Mucosa of rectum (tissue), 2 donors: Measurements from ENCODE around the gene NXF1.

Experiments used
- H3K27ac ChIP-seq, 2 donors: one replicate each; pipeline ENCODE4 v1.7.0; 2013; ENCODE audit warnings: inconsistent platforms in 2 of 2, low read depth in 2 of 2, low read length in 2 of 2
- H3K27me3 ChIP-seq, 2 donors: one replicate each; pipeline ENCODE4 v1.7.0; 2013; ENCODE audit warnings: low read length in 2 of 2; ENCODE audit not compliant: control insufficient read depth in 2 of 2, insufficient read depth in 2 of 2
- H3K36me3 ChIP-seq, 2 donors: one replicate each; pipeline ENCODE4 v1.7.0; 2013; ENCODE audit warnings: low read length in 2 of 2; ENCODE audit not compliant: control insufficient read depth in 2 of 2, insufficient read depth in 2 of 2
- H3K4me1 ChIP-seq, 2 donors: one replicate each; pipeline ENCODE4 v1.7.0; 2013; ENCODE audit warnings: low read length in 2 of 2, mild to moderate bottlenecking in 1 of 2; ENCODE audit not compliant: control insufficient read depth in 2 of 2, insufficient read depth in 2 of 2
- H3K4me3 ChIP-seq, 2 donors: one replicate each; pipeline ENCODE4 v1.7.0; 2013; ENCODE audit warnings: low read length in 2 of 2
- H3K9ac ChIP-seq, 2 donors: one replicate each; pipeline ENCODE4 v1.7.0; 2013; ENCODE audit warnings: low read length in 2 of 2, low read depth in 1 of 2, mild to moderate bottlenecking in 1 of 2
- H3K9me3 ChIP-seq, 2 donors: one replicate each; pipeline ENCODE4 v1.7.0; 2013; ENCODE audit warnings: low read length in 2 of 2; ENCODE audit not compliant: control insufficient read depth in 2 of 2
- donor health status: healthy.
- donor health status: Normal muscosa, but diverticular disease.

The NXF1 gene

DNA sequence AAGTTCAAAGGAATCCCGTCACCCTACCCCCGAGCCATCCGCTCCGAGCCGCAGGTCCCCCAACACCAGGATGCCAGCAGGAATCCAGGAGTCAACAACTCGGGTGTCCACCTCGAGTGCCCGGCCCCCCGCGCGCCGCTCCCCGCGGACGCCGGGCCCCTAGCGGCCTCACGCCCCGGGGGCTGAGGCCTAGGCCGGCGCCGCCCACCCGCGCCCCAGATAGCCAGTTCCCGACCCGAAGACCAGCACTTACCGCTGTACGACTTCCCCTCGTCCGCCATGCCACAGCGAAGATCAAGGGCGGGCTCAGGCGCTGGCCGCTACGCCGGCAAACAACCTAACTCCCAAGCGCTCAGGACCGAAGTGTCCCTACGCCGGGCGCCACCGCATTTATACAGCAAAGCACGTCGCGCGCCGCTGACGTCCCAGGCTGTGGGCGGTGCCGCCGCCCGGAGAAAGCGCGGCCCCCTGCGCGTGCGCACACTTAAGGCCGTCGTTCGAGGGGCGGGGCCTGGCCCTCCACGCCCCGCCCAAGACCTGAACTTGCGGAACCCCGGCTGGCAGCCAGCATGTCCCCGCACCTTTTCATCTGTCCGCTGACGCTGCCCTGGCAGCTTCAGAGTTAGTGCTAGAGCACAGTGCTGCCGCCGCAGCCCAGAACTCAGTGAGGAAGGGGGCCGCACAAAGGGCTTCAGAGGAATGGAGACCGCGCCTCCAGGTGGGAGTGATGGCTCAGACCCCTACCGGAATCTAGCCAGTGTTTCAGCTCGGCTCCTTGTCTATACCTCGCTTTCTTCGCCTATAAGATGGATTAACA is at the start of gene NXF1:
NXF1 (minus strand) TSS at position 365 of the 817 bp plus-strand sequence; CDS start at position 281, 84 bp downstream.
- Histone ChIP-seq H3K4me3 (peak within 1 kb of the TSS; percentile 88 to 92), H3K9me3 (no peaks in the 10 kb centered on the region), H3K27ac (peak within 1 kb of the TSS; percentile 82 to 94), H3K36me3 (peaks cover 23 to 31% of the 10 kb centered on the region in 2 donors), H3K27me3 (no peaks in the 10 kb centered on the region), H3K9ac (peak within 1 kb of the TSS; percentile 89 to 94), H3K4me1 (peaks cover 9 to 19% of the 10 kb centered on the region in 2 donors)

DNA sequence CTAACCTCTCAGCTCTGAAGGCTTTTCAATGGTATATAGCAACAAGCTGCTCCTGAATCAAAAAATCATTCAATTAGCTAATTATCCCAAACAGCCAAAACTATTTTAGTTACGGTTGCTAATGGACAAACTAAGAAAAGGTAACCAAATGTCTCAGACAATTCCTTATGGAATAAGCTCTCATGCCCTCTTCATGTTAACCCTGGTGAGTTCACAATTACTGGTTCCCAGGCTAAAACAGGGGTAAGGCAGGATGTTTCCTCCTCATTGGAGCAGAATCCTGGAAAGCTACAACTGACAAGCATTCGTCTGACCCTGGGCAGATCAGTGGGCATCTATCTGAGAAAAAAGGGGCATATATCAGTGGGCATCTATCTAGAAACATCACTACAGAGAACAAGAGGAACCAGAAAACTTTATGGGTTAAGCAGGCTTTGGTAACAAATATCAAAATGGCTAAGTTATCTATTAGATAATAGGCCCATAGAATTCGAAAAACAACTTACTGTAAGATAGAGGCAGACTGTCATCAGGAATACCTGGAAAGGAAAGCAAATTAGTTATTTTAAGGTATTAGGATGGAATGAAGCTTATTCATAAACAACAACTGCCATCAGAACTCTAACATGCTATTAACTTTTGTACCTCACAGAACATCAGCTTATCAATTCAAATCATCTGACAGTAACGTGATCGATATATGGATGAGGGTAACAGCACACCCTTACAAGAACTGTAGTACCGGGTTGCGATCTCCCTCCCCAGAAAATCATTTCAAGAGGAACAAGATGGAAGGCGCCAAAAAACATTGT is 49.0 kb upstream of the NXF1 start:
- Histone ChIP-seq H3K4me3 (peak overlapping the region; percentile 89 to 97), H3K4me1 (peaks cover 24% of the 10 kb centered on the region in 2 donors), H3K27me3 (no peaks in the 10 kb centered on the region), H3K27ac (peak overlapping the region in 1 of 2 donors; percentile 71), H3K9ac (peak overlapping the region; percentile 83 to 98), H3K36me3 (peaks cover 27 to 35% of the 10 kb centered on the region in 2 donors), H3K9me3 (no peaks in the 10 kb centered on the region)

DNA sequence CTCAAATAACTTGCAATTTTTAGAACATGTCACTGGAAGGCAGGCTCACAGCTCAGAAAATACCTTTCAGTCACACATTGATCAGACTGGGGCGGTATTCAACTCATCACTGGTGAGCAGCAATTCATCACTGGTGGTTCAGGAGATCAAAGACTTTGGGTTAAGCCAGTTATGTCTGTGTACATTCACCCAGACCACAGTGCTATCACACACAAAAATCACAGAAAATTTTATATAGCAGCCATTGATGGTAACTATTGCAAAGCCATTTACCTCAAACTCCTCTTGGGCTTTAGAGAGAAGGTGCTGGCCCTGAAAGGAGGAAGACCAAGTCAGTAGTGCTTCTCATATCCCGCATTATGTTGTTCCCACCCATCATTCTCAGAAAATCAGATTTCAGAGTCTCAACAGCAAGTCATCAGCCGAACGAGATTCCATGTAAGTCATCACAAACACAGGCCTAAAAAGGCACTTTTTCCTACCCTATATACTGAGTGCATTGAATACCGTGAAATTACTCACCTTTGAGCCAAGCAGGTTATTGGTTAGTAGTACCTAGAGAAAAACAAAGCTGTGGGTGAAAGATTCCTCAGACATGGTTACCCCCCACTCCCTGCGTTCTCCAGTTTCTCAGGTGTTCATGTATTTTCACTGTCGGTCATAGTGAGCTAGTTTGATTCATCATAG is 48.2 kb upstream of the NXF1 start:
- H3K9me3 ChIP-seq = no peaks in the 10 kb centered on the region
- peak overlapping the region; percentile 89 to 97 for H3K4me3 ChIP-seq
- peak overlapping the region; percentile 33 to 83 for H3K9ac ChIP-seq
- H3K36me3 ChIP-seq = peaks cover 27 to 35% of the 10 kb centered on the region in 2 donors
- no peaks in the 10 kb centered on the region for H3K27me3 ChIP-seq
- no peak overlapping the region for H3K27ac ChIP-seq
- H3K4me1 ChIP-seq = peaks cover 24% of the 10 kb centered on the region in 2 donors

DNA sequence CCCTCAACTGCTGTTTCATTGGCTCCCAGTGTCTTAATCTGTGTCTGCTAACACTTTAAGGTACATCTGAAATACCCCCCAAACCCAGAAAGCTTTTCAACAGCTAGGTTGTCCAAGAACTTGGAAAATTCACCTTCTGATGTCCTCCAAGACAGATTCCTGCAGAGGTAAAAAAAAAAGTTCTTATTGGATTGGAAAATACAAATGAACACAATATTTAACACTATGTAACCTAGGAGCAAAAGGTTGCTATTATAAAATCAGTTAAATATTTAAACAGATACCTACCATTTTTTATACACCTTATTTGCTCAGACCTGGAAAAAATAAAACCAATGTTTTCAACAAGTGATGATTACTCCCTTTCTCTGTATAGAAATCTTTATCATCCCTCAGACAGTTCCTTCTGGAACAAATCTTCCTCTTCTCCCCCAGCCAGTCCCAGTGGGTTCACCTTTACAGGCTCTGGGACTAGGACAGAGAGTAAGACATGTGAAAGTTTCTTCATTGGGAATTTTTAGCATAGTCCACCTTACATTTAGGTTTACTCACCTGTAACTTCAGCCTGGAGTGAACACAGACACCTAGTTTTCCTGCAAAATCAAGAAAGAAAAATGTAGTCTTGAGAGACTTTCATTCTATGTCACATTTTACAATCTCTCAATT is 47.4 kb upstream of the NXF1 start:
- peaks cover 27 to 35% of the 10 kb centered on the region in 2 donors for H3K36me3 ChIP-seq
- H3K27me3 ChIP-seq = no peaks in the 10 kb centered on the region
- H3K4me1 ChIP-seq = peaks cover 24% of the 10 kb centered on the region in 2 donors
- peak overlapping the region in 1 of 2 donors; percentile 3 for H3K4me3 ChIP-seq
- no peak overlapping the region for H3K9ac ChIP-seq
- no peaks in the 10 kb centered on the region for H3K9me3 ChIP-seq
- H3K27ac ChIP-seq = no peak overlapping the region

DNA sequence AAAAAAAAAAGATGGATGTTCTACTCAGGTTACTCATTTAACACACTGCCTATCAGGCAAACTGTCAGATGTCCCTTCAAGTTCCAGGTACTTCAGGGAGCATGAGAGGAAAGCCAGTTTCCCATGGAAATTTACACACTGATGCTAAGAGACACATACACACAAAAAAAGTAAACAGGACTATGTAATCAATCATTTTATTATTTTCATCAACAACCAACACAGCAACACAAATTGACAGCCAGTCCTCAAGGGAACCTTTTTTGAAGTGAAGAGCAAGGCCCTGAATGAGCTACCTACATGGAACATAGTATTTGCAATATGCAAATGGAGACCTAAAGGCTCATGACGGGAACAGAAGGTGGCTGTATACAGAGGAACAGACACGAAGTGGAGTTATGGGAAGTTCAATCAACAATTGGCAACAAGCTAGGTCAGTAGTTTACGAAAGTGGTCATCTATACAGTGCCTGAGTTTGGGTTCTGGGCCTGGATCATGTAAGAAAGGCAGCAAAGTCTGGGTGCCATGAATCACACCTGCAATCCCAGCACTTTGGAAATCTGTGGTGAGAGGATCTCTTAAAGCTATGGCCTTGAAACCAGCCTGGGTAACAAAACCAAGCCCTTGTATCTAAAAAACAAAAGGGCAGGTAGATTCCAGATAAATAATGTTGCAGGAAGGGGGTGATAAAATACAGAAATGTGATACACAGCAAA is 46.7 kb upstream of the NXF1 start:
- Histone ChIP-seq H3K27me3 (no peaks in the 10 kb centered on the region), H3K9me3 (no peaks in the 10 kb centered on the region), H3K36me3 (peaks cover 27 to 35% of the 10 kb centered on the region in 2 donors), H3K4me3 (no peak overlapping the region), H3K27ac (no peak overlapping the region), H3K9ac (no peak overlapping the region), H3K4me1 (peaks cover 24% of the 10 kb centered on the region in 2 donors)

DNA sequence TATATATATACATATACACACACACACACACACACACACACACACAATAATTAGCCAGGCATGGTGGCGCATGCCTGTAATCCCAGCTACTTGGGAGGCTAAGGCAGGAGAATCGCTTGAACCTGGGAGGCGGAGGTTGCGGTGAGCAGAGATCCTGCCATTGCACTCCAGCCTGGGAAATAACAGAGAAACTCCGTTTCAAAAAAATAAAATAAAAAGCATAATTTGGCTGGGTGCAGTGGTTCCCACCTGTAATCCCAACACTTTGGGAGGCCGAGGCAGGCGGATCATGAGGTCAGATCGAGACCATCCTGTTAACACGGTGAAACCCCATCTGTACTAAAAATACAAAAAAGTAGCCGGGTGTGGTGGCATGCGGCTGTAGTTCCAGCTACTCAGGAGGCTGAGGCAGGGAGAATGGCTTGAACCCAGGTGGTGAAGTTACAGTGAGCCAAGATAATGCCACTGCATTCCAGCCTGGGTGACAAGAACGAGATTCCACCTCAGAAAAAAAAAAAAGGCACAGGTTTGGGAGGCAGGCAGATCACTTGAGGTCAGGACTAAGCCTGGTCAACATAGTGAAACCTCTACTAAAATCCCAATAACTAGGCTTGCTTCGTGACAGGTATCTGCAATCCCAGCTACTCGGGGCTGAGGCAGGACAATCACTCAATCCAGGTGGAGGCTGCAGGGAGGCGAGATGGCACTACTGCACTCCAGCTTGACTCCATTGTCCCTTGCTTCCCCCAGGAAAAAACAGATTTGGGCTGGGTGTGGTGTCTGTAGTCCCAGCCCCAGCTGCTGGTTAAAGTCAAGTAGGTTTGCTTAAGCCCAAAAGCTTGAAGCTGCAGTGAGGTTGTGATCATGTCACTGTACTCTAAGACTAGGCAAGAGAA is 45.9 kb upstream of the NXF1 start:
- H3K9me3 ChIP-seq = no peaks in the 10 kb centered on the region
- peaks cover 27 to 35% of the 10 kb centered on the region in 2 donors for H3K36me3 ChIP-seq
- no peaks in the 10 kb centered on the region for H3K27me3 ChIP-seq
- H3K4me3 ChIP-seq = no peak overlapping the region
- peaks cover 20 to 21% of the 10 kb centered on the region in 2 donors for H3K4me1 ChIP-seq
- H3K9ac ChIP-seq = no peak overlapping the region
- H3K27ac ChIP-seq = no peak overlapping the region

DNA sequence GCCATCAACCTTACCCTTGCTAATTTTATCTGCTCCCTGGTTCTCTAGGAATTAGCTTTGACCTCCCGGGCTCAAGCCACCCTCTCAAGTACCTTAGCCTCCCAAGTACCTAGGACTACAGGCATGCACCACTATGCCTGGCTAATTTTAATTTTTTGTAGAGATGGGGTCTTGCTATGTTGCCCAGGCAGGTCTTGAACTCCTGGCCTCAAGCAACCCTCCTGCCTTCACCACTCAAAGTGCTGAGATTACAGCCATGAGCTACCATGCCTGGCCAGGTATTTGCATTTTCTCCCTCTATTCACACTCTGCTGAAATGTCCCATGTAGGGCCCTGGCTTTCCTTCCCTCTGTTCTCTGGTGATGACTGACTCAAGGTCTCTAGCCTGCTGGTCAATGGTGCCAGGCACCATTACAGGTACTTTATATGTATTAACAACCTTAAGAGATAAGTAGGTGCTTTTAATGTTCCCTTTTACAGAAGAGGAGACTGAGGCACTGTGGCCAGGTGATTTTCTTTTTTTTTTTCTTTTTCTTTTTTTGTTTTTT is 42.6 kb upstream of the NXF1 start:
- Histone ChIP-seq H3K4me3 (no peak overlapping the region), H3K4me1 (peaks cover 0 to 4% of the 10 kb centered on the region in 2 donors), H3K9ac (no peak overlapping the region), H3K27ac (no peak overlapping the region), H3K27me3 (no peaks in the 10 kb centered on the region), H3K9me3 (no peaks in the 10 kb centered on the region), H3K36me3 (peaks cover 13 to 17% of the 10 kb centered on the region in 2 donors)

DNA sequence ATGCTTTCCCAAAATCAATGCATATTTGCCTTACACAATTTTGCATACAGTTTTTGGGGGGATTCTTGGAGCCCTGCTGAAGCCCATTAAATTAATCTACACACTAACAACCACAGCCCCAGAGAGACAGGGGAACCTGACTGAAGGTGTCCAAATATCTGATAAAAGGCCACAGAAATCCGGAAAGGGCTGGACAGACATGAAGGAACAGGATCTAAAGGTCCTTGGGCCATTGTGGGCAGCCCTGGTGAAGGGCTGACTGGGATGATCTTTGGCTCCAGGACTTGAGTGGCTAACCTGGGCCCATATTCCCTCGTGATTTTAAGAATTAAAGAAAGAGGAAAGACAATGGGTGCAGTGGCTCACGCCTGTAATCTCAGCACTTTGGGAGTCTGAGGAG is 40.9 kb upstream of the NXF1 start:
- no peaks in the 10 kb centered on the region for H3K27me3 ChIP-seq
- H3K9me3 ChIP-seq = no peaks in the 10 kb centered on the region
- H3K9ac ChIP-seq = no peak overlapping the region
- H3K36me3 ChIP-seq = peaks cover 0 to under 1% of the 10 kb centered on the region in 2 donors
- peaks cover 5 to 7% of the 10 kb centered on the region in 2 donors for H3K4me1 ChIP-seq
- H3K27ac ChIP-seq = no peak overlapping the region
- no peak overlapping the region for H3K4me3 ChIP-seq
